GM18951 (cell line): ENCODE measurements around the gene GNPTAB.

ENCODE experiments used
- POLR2A ChIP-seq: IDR thresholded peaks from 4 replicates; pipeline ENCODE4 v1.6.1; 2011; ENCODE audit warnings: mild to moderate bottlenecking; ENCODE audit not compliant: insufficient read length, insufficient read depth; ENCODE audit errors: extremely low read depth
- in situ Hi-C: fragments of 300-500 bp; cut with MboI; formaldehyde crosslinking; loops from one replicate; pipeline ENCODE4 v1.12.0; 2022; ENCODE audit warnings: low sequenced_read_pairs, mixed read lengths, inconsistent platforms; ENCODE audit not compliant: unreplicated experiment

Gene GNPTAB

GRCh38 chr12:101809208-101809607, 21.6 kb downstream of the GNPTAB start:
- TF ChIP-seq POLR2A, result no peak

GRCh38 chr12:101806265-101806664, 24.5 kb downstream of the GNPTAB start:
- in situ Hi-C loops, result no loop called here
- no peak for TF ChIP-seq POLR2A

More at GRCh38 chr12:101809208-101809607, 21.6 kb downstream of the GNPTAB start:
- in situ Hi-C loops, result no loop called here

DNA sequence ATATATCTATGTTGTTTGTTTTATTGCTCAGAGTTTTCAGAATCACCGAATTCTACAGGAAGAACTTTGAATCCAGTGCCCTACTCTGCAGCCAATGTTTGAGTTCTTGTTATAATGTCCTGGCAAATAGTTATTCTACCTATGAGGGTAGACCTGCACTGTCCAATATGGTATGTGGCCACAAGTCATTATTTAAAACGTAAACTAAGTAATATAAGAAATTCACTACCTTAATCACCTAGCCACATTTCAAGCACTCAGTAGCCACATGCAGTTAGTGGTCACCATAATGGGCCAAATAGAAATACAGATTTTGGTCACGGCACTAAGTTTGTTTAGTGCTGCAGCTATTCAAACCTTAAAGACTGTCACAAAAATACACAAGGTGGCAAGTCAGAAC, 26.4 kb downstream of the GNPTAB start:
- TF ChIP-seq POLR2A, result no peak
- in situ Hi-C loops, result no loop called here

DNA sequence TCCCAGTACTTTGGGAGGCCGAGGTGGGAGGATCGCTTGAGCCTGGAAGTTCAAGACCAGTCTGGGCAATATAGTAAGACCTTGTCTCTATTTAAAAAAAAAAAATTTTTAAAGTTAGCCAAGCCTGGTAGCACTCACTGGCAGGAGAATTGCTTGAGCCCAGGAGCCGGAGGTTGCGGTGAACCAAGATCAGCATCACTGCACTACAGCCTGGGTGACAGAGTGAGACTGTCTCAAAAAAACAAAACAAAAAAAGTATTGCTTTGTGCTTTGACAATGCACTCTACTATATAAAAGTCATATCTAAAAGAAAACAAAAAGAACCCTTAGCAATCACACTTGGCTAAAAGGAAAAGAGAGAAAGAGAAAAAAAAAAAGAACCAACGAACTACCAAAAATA, 26.8 kb downstream of the GNPTAB start:
- in situ Hi-C loops, result no loop called here
- TF ChIP-seq POLR2A, result no peak

GRCh38 chr12:101802486-101802885, 28.3 kb downstream of the GNPTAB start:
- in situ Hi-C loops, result no loop called here
- no peak for TF ChIP-seq POLR2A

DNA sequence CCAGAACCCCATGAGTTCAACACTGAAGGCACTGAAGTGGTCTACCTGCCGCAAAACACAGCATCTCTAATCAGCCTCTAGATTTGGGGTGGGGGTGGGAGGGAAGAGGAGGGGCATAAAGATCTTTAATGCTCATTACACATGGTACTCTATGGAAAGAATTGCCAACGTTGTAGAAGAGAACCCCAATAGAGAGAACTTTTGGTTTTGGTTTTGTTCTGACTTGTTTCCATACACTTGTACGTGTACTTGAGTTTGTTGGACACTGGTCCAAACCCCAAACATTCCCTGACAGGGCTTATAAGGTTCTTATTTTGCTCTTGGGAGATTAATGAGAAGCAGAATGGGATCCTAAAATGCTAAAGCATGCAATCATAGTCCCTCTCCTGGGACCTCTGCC, 31.0 kb downstream of the GNPTAB start:
- TF ChIP-seq POLR2A, result no peak
- in situ Hi-C loops, result no loop called here

GRCh38 chr12:101795786-101796185, 35.0 kb downstream of the GNPTAB start:
- no peak for TF ChIP-seq POLR2A
- in situ Hi-C loops, result no loop called here

DNA sequence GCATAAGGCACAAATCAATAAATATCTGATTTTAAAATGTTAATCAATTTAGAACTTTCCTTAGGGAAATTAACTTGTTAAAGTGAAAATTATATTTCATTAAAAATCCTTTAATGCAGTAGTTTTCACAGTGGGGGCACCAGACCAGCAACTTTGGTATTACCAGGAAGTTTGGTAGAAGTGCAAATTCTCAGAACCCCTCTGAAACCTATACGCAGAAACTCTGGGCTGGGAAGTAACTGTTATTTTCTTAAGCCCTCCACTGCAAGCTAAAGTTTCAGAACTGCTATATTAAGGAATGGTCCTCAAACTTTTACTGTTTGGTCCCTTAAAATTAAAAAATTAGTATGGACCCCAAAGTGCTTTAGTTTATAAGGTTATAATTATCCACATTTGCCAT, 35.7 kb downstream of the GNPTAB start:
- in situ Hi-C loops, result no loop called here

DNA sequence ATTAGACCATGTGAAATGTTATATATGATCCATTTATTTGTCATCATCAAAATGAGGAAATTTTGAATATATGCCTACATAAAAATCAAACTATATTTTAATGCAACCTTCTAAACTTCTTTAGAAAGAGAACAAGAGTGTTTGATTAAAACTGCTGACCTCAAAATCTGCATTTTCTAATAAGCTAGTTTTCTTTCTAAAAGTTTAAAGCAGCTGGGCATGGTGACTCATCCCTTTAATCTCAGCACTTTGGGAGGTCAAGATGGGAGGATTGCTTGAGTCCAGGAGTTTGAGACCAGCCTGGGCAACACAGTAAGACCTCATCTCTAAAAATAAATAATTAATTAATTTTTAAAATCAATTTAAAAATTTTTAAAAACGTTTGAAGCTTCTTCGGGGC, 36.2 kb downstream of the GNPTAB start:
- TF ChIP-seq POLR2A, result no peak
- in situ Hi-C loops, result loop anchor here (5.0 kb wide), 1 partner anchor 33 kb away; no protein-coding TSS in a partner anchor

More for the DNA sequence above, 35.7 kb downstream of the GNPTAB start:
- TF ChIP-seq POLR2A, result no peak

GRCh38 chr12:101793401-101793800, 37.4 kb downstream of the GNPTAB start:
- in situ Hi-C loops, result loop anchor here (5.0 kb wide), 1 partner anchor 34 kb away; no protein-coding TSS in a partner anchor
- TF ChIP-seq POLR2A, result no peak

- no peak for TF ChIP-seq POLR2A
- in situ Hi-C loops, result loop anchor here (5.0 kb wide), 1 partner anchor 35 kb away; no protein-coding TSS in a partner anchor
These were observed 38.5 kb downstream of the GNPTAB start for GRCh38 chr12:101792046-101792931.

DNA sequence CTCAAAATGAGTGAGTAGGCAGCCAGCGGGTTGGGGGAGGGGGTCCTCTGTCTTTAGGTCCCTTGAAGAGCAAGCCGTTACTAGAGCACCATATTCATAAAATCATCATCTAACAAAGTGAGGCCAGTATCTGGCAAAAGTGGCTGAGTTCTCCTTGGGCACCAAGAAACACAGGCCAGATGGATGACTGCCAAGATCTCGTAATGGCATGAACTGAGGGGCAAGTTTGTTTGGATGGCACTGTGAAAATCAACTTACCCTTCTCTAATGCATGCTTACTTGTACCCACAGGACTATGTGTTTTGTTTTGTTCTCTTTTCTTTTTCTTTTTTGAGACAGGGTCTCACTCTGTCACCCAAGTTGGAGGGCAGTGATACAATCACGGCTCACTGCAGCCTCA, 41.6 kb downstream of the GNPTAB start:
- TF ChIP-seq POLR2A, result no peak
- in situ Hi-C loops, result no loop called here

DNA sequence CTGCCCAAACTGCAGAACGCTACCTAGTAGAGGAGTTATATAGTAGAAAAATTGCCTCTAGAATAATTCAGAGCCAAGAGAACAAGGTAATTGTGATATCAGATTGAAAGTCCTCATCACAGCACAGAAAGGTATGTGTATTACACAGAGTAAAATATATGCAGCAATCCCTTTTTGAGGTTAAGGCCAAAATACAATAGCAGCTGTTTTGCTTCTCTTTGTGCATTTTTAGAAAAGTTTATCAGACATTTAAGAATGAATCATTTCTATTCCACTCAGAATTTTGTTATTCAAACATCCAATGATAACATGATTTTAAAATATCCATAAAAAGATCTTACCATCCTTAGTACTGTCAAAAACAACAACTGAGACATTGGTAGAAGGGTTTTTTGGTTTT, 45.1 kb downstream of the GNPTAB start:
- no peak for TF ChIP-seq POLR2A
- in situ Hi-C loops, result no loop called here

DNA sequence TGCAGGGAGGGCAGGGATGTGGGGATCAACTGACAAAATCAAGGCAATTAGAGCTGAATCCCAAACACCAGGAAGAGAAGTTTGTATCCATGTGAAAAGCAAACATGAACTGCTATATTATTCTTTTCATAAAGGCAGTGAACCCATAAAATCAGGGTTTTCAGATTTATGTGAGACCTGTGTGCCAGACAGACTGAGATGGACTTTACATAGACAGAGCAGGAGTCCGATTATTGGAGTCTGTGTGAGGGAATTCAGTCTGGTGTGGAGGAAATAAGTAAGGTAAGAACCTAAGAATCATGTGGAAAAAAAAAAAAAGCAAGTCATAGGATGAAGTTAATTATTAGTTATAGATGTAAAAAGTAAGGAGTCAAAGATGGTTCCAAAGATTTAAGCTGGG, 46.4 kb downstream of the GNPTAB start:
- TF ChIP-seq POLR2A, result no peak
- in situ Hi-C loops, result no loop called here

DNA sequence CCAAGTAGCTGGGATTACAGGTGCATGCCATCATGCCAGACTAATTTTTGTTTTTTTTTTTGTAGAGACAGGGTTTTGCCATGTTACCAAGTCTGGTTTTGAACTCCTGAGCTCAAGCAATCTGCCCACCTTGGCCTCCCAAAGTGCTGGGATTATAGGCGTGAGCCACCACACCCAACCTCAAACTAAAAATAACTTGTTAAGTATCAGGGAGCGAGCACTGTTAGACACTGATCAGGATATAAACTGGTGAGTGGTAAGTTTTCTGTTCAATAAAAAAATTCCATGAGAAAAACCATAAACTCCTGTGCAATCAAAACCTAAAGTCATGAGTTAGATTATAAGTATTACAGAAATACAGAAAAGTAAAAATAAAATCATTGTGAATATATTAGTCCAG, 46.9 kb downstream of the GNPTAB start:
- in situ Hi-C loops, result no loop called here
- TF ChIP-seq POLR2A, result no peak

DNA sequence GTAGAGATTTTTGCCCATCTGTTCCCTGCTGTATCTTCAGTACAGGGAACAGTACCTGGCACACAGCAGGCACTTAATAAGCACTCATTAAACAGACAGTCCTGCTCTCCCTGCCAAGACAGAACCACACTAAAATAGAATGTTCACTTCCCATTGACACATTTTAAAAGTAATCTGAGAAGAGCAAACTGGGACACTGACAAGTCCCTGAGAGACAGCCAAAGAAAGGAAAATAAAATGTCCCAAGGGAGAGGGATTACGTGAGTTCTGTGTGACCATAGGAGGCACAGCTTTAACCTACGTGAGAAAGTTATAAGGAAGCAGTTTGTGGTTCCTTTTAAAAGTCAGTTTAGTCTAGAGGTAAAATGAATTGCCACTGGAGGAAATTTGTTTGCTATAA, 47.6 kb downstream of the GNPTAB start:
- in situ Hi-C loops, result no loop called here
- TF ChIP-seq POLR2A, result no peak
